Measurements from ENCODE around the gene PSMG3.

- TF ChIP-seq, protein P1, sequence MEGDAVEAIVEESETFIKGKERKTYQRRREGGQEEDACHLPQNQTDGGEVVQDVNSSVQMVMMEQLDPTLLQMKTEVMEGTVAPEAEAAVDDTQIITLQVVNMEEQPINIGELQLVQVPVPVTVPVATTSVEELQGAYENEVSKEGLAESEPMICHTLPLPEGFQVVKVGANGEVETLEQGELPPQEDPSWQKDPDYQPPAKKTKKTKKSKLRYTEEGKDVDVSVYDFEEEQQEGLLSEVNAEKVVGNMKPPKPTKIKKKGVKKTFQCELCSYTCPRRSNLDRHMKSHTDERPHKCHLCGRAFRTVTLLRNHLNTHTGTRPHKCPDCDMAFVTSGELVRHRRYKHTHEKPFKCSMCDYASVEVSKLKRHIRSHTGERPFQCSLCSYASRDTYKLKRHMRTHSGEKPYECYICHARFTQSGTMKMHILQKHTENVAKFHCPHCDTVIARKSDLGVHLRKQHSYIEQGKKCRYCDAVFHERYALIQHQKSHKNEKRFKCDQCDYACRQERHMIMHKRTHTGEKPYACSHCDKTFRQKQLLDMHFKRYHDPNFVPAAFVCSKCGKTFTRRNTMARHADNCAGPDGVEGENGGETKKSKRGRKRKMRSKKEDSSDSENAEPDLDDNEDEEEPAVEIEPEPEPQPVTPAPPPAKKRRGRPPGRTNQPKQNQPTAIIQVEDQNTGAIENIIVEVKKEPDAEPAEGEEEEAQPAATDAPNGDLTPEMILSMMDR (conservative IDR thresholded peaks at IDR 0.05; ENCODE audit: low read depth in 2 of 2): no peak
- TF ChIP-seq POLR2AphosphoS5 (IDR thresholded peaks at IDR 0.05; ENCODE audit: low read depth) (no peak), EZH2 (IDR thresholded peaks at IDR 0.05; ENCODE audit: low read depth, unreplicated experiment) (no peak), ETS1 (IDR thresholded peaks at IDR 0.05) (no peak)
These were observed 8.7 kb upstream of the PSMG3 start for GRCh38 chr7:1578513-1578912.
